GM21619 (cell line): ENCODE measurements around the gene CHD6.

ENCODE experiments used
- ATAC-seq: cut with Tn5 transposase; IDR thresholded peaks from one replicate; pipeline ENCODE4 v1.9.1; 2021; ENCODE audit not compliant: unreplicated experiment

The CHD6 gene

DNA sequence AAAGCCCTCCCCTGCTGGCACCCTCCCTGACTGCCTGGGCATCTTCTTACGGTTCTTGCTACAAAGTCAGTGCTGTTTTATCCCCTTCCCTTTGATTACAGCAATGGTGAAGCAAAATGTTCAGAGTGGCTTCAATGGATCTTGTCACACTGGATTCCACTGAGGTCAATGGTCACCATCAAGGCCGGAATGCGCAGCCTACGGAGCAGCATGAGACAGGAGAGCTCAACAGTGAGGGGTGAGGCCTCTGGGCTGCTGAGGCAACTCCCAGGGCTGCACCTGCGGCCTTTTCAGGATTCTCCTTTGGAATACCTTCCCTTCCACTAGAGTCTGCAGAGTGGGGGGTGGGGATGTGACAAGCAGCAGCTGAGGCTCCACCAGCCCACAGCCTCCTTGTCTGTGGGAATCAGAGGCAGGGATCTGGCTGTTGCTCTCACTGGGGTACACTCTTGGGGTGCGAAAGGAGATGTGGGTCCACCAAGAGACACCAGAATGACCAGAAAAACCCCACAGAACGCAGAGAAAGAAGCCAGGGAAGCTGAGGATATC lies 211.2 kb downstream of the CHD6 start:
- ATAC-seq, result no peak

DNA sequence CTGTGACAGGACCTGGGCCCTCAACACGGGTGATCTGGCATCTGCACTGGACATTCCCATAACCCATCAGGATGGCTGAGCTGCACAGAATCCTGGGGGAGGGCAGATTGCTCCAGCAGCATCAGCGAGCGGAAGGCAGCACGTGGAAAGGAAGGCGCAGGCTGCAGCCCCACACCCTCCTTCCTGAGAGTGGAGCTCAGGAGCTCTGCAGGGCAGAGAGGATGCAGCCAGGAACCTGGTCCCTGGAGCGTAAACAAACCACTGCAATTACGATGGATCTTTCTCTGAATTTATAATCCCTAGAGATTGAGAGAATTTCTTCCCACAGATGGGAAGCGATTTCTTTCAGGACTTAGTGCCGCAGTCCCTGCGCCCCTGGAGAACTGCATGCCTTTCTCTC lies 211.8 kb downstream of the CHD6 start:
- no peak for ATAC-seq

DNA sequence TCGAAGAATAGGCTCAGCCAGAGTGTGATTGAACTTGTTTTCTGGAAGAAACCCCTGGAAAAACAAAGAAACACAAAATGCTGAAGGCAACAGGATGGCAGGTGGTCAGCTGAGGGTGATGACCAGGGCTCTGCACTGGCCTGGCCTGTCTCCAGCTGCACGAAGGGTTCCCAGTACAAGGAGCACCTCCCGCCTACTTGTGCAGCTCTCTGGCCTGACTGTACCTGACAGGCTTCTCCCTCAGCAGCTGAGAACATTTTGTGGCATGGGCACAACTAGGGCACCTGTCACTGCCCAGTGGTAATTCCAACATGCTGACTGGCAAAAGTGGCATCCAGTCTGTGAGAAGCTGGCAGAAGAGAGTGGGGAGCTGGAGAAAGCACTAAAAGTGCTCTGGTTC lies 212.7 kb downstream of the CHD6 start:
- no peak for ATAC-seq

DNA sequence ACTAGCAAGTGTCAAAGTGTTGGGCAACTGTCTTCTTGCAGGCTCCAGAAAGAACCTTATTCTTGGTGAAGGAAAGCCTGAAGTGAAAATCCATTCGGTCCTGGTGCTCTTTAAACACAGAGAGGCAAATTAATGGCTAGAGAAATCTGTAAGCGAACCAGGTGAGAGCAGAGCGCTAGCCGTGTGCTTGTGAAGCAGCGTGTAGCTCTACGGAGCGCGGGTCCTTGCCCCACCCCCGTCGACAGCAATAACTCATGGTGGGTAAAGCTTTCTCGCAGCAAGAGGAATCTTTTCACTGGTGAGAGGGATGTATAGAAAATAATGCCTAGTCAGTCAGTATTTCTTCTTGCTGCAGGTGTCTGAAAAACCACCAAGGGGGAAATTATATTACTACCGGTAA lies 214.6 kb downstream of the CHD6 start:
- no peak for ATAC-seq

DNA sequence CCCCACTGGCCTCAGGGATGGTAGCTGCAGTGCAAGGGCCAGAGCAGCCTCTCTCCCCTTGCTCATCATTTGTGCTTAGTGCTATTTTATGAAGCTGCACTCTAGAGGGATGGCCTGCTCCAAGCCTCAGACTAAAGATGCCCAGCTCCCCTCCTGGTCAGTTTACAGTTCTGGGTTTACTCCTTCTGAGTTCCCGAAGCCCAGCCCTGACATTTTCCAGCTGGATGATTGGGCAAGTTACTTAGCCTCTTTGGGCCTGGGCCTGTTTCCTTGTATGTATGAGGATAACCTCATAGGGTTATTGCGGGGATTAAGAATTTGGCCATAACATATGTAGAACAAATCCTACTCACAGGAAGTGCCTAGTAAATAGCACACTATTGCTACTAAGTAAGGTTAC lies 219.8 kb downstream of the CHD6 start:
- ATAC-seq, result no peak

DNA sequence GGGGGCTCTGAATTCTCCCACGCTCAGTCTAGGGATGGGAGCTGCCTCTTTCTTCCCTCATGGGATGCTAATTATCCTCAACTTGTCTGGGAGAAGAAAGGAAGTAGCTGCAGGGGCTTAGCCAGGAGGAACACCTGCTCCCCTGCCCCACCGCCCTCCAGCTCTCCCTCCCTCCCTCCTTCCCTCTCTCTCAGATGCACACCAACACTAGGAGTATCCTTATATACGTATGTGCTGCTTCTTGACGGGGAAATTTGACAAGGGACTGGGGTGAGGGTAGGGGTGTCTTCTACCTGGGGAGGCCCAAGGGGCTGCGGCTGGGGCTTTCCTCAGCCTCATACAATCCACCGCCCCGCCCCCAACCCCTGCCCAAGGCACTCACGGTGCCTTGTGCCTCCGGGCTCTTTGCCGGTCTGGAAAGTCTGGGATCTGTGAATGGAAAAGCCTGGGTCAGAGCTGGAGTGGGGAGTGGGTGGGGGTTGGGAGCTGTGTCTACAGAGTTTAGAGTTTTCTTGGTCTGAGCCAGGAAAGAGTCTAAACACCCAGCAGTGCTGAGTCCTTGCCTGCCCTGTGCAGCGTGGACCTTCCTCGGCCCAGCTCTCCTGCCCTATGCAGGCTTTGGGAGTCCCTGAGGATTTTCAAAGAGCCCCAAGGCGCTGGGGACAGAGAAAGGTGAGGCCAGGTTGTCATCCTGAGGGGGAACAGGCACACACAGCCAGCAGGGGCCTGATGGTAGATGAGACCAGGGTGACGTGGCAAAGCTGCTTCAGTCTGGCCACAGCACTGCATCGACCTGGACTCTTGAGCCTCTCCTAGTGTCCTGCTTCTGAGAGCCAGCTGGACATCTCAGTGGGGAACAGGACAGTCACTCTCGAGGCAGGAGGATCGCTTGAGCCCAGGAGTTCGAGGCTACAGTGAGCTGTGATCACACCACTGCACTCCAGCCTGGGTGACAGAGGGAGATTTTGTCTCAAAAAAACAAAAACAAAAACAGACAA lies 222.2 kb downstream of the CHD6 start:
- ATAC-seq, result no peak

DNA sequence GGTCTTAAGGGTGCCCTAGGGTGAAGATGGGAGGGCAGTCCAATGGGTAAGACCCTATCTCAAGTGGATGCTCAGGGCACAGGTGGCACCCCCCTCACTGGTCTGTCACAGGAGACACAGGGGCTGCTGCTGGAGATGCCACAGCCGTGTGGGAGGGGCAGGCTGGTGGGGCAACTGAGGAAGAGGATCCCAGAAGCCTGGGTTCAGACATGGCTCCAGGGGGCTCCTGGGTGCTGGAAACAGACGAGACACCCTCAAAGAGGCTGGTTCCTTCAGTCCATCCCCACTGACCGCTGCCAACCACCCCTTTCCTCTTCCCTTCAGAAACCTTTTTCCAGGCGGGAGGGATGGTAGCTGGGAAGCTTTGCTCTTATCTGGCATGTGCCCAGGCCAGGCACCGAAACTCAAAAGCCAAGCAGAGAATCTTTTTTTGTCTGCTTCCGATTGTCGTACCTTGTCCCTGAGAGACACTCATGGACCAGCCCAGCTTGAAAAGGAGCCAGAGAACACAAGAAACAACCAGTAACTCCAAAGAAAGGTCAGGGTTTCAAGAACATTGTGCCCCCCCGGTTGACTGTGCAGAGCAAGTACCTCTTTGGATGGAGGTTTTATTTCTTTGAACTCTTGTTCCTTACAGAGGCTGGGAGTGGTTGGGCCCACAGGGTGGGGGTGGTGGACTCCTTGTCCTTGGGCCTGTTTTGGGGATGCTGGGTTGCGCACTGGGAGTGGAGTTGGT lies 223.1 kb downstream of the CHD6 start:
- no peak for ATAC-seq

DNA sequence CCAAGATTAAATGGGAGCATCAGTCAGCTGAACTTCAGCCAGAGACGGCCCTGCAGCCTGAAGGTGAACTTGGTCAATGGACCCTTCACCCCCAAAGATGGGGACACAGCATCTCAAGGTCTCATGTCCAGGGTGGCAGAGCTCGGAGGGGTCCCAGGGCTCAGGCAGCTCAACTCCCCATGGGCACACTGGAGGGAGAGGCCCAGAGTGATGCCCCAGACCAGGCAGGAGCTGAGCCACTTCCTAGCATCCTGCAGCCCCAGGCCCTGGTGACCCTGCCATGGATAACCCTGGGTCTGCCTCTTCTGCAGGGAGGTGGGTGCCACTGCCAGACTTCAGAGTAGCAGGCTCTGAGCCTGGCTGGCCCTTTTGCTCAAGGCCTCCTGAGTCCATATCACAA lies 224.1 kb downstream of the CHD6 start:
- ATAC-seq, result no peak

DNA sequence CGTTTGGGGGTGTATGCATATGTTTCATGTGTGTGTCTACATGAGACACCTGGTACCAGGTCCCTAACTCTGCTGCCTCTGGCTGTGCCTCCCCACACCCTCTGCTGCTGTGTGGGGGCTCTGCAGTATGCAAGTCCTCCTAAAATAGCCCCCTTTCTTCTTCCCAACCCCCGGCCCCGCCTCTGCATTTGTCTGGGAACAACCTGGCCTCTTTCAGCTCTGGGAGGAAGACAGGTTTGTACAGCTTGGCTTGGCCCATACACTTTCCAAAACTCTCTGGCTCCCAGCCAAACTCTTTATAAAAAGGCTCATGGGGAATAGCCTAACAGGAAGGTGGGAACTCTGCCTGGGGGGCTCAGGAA lies 224.5 kb downstream of the CHD6 start:
- ATAC-seq, result no peak

DNA sequence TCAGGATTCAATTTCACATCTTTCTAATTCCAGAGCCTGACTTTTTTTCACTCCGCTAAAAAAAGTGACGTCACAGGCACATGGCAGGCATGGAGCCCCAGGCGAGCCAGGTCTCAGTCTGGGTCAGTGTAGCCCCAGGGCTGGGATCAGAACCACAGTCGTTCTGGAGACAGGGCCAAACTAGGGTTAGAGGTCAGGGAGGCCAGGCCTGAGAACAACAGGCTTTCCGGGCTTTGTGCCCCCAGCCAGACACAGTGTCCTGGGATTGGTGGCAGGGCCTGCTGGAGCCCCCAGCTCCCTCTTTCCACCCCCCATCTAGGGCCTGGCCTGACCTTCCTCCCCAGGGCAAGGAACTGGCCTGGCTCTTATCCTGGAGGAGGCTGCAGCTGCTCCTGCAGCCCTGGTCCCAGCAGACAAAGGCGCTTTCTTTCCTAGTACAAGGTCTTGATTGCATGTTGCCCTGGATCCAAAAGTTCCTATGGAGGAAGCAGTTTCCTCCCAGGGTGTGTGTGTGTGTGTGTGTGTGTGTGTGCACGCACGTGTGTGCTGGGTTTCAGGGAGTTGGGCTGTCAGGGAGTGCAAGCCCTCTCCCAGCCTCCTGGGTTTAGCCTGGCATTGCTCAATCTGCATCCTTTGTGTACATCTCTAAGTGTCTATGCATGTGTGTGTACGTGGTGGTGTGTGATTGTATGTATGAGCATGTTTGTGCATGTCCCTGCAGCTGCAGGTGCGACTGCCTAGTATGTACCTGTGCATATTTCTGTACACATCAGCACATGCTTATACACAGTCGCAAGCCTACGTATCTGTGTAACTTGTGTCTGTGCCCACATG lies 225.1 kb downstream of the CHD6 start:
- ATAC-seq, result no peak

DNA sequence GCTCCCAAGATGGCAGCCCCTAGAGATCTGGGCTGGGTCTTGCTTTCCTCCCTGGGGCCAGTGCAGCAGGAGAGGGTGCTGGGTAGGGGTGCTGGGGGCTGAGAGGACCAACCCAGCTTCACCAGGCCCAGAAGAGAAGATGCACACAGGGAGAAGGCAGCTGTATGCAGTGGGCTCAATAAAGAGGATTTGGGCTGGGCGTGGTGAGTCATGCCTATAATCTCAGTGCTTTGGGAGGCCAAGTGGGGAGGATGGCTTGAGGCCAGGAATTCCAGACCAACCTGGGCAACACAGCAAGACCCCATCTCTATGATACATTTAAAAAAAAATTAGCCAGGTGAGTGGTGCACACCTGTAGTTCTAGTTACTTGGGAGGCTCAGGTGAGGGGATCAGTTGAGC lies 225.9 kb downstream of the CHD6 start:
- no peak for ATAC-seq

DNA sequence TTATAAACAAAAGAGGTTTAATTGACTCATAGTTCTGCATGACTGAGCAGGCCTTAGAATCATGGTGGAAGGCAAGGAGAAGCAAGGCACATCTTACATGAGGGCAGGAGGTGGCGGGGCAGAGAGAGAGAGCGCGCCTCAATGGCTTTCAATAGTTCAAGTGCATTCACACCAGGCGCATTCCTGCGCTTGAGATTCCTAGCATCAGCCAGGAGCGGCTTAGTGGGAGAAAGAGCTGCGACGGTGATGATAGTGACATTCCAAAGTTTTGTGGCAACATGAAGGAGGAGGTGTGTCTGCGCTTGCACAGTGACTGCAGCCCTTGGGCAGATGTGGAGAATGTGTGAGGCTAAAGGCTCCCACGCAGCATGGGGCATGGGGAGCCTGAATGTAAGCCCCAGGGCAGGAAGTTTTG lies 226.6 kb downstream of the CHD6 start:
- no peak for ATAC-seq

DNA sequence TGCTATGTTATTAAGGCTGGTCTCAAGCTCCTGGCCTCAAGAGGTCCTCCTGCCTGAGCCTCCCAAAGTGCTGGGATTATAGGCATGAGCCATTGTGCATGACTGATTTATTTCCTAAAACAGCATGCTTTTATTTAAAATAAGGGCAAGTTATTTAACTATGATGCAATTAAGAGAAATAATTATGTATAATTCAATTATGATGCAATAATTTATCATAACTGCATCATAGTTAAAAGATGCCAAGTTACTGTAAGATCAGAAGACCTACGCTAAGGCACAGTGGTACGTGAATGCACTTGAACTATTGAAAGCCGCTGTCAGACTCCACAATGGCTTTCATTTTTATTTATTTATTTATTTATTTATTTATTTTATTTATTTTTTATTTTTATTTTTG lies 227.3 kb downstream of the CHD6 start:
- no peak for ATAC-seq

DNA sequence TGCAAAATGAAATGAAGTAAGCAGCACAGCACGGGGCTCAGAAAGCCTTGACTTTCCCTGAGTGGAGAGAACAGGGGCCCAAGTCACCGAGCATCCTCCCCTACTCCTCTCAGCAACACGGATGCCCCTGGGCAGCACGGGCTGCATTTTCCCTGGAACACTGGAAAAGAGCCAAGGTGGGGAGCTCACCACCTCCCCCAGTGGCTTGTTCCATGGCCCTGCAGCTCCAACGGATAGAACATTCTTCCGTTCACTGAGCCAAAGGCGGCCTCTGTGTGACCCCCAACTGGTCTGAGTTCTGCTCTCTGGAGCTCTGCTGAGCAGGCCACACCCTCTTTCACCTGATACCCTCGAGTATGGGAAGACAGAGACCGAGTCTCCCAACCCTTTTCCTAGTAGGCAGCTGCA lies 230.7 kb downstream of the CHD6 start:
- ATAC-seq, result no peak

DNA sequence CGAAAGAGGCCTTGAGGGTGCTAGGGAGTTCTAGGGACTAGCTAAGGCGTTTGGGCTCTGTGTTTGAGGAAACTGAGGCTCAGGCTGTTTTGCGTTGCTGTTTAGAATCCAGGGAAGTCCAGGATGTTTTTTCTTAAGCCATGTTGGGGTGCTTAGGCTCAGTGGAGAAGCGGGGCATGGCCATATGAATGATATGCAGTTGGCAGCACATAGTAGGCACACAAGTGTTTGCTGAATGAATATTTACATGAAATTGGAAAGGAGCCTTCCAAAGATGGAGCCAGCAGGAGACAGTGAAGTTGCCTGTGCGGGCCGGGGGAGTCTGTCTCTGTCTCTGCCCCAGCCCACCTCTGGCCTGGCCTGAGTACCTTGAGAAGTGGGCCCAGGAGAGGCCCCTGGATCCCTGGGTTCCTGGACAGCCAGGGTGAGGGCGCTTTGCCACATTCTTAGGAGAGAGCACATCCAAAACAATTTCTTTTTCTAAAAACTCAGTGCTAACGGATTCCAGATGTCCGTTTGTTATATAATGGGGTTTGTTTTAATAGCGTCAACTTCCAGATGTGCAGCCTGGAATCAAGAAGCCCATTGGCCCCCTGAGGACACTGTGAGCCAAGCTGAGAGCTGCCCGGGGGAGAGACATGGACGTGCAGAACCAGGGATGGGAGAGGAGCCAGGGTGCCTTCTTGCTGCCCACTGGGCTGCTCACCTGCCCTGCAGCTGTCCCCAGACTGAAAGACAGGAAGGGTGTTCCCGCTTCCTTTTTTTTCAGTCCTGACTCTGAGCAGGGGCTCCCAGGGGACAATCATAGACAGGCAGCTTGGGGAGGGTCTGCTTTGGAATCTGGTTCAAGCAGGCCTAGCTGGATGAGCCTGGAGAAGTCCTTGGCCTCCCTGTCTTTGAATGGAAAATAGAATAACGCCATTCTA lies 231.4 kb downstream of the CHD6 start:
- ATAC-seq, result no peak

DNA sequence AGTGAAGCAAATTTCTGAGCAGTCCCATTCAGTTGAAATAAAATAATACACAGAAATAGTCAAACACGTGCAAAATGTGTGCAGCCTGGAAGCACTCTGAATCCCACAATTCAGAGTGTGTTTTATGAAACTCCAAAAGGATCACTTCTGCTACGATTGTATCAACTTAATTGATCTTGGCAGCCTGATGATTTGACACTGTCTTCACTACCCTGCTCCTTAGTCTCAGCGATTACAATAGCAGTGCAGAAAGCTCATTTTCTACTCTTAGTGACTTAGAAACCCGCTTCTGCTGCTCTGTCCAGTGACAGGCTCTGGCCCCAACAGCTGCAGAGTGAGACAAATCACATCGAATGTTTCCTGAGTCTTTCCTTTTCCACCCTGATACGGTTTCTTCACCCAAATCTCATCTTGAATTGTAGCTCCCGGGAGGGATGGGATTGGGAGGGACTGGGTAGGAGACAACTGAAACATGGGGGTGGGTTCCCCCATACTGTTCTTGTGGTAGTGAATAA lies 235.3 kb downstream of the CHD6 start:
- ATAC-seq, result no peak

DNA sequence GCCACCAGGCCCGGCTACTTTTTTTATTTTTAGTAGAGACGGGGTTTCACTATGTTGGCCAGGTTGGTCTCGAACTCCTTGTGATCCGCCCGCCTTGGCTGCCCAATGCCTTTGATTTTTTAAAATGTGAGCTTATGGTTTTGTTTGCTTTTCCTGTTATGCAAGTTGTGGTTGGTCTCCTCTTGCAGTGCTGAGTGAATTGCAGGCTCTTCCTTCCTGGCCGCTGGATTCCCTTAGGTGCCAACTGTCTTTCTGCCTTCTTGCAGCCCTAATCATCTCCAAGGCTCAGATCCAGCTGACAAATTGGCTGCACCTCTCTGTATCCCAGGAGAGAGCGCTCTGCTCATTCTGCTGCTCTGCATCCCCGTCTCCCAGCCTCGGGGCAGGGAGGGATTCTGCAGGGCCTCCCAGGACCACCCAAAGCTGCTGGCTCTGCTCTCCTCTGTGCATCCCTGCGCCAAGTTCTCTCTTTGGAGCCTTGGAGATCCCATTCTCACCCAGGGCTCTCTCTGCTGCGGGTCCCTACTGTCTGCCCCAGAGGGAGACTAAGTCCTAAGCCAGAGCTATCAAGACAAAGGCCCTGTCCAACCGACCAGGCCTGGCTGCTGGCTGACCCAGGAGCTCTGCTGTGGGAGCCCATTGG lies 237.5 kb downstream of the CHD6 start:
- ATAC-seq, result no peak

DNA sequence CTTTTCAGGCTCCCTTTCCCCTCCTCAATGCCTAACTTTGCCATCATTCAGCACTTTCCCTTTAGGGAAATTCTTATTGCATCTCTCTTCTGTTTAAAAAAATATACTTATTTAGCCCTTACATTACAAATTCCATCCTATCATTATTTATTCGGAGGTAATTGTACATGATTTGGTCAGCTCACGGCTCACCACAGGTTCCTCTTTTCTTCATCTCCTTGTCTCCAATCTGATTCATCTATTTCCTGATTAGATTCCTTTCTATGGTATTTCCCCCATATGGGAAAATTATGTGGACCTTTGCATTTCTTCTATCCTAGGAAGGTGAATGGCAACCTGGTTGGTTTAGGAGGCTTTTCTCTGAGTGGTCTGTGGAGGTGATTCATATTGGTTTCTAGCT lies 238.6 kb downstream of the CHD6 start:
- no peak for ATAC-seq

DNA sequence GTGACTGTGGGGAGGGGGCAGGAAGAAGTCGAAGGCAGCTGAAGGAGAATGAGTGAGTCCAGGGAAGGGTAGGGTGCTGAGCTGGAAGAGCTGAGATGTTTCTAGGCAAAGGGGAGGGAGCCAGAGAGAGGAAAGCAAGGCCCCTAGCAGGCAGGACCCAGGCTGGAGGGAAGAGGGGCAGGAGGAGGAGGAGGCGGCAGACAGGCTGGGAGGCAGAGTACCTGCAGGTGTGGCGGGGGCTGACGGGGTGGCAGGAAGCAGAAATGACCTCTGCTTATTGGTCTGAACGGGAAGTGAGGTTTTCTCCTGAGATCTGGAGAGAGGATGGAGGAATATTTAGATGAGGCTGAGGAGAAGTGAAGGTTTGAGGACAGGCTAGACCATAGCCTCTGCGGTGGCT lies 240.9 kb downstream of the CHD6 start:
- no peak for ATAC-seq
